ENCODE results near the gene MAP3K5.
A peak's percentile ranks its signal among the peaks of the same experiment; 100 is the strongest.

Gene MAP3K5

GRCh38 chr6:136792410-136793262, at the start of gene MAP3K5:
MAP3K5 (minus strand) TSS chr6:136792477; CDS start chr6:136792157, 320 bp downstream.
- TF ChIP-seq EZH2phosphoT487 (conservative IDR thresholded peaks at IDR 0.05; ENCODE audit: low read length) (no peak), CTCF (IDR thresholded peaks at IDR 0.05; ENCODE audit: insufficient read depth, low read length, poor library complexity, severe bottlenecking) (peak; percentile 75)
- H3K9ac ChIP-seq (ENCODE audit: low read length): peak within 1 kb of the TSS; percentile 73
- peak within 1 kb of the TSS; percentile 66 for H3K4me2 ChIP-seq (ENCODE audit: low read depth, low read length, poor library complexity, severe bottlenecking)
- peak within 1 kb of the TSS; percentile 37 for H3K27ac ChIP-seq (ENCODE audit: low read depth, low read length)
- no peaks in the 10 kb centered on the region for H3K27me3 ChIP-seq (ENCODE audit: low read length)
- H4K20me1 ChIP-seq (ENCODE audit: low read depth, low read length): no peaks in the 10 kb centered on the region; the same call in 1 of the 2 replicates
- H3K79me2 ChIP-seq (ENCODE audit: insufficient read depth, low read length): no peaks in the 10 kb centered on the region
- H3K9me2 ChIP-seq (replicated peaks; ENCODE audit: insufficient read depth, low read length): no peaks in the 10 kb centered on the region
- peak within 1 kb of the TSS; percentile 97 for H2AFZ ChIP-seq (ENCODE audit: low read depth, low read length, severe bottlenecking)
- H3K9me3 ChIP-seq (ENCODE audit: insufficient read depth, low read length): no peaks in the 10 kb centered on the region
- peak within 1 kb of the TSS; percentile 74 for H3K4me3 ChIP-seq (ENCODE audit: insufficient read depth, low read length, poor library complexity, severe bottlenecking)
- peaks cover 13% of the 10 kb centered on the region; the same call in 1 of the 2 replicates for H3F3A ChIP-seq (ENCODE audit: insufficient read depth)
- no peaks in the 10 kb centered on the region for H3K36me3 ChIP-seq (ENCODE audit: low read length)

GRCh38 chr6:136840276-136841001, 48.2 kb upstream of the MAP3K5 start:
- H4K20me1 ChIP-seq (ENCODE audit: low read depth, low read length): no peaks in the 10 kb centered on the region
- TF ChIP-seq EZH2phosphoT487 (conservative IDR thresholded peaks at IDR 0.05; ENCODE audit: low read length) (no peak), CTCF (IDR thresholded peaks at IDR 0.05; ENCODE audit: insufficient read depth, low read length, poor library complexity, severe bottlenecking) (no peak)
- no peaks in the 10 kb centered on the region for H3F3A ChIP-seq (ENCODE audit: insufficient read depth)
- H3K27ac ChIP-seq (ENCODE audit: low read depth, low read length): no peak overlapping the region
- no peak overlapping the region for H3K4me2 ChIP-seq (ENCODE audit: low read depth, low read length, poor library complexity, severe bottlenecking)
- H3K9me2 ChIP-seq (replicated peaks; ENCODE audit: insufficient read depth, low read length): no peaks in the 10 kb centered on the region
- no peaks in the 10 kb centered on the region for H3K79me2 ChIP-seq (ENCODE audit: insufficient read depth, low read length)
- no peaks in the 10 kb centered on the region for H3K36me3 ChIP-seq (ENCODE audit: low read length)
- H2AFZ ChIP-seq (ENCODE audit: low read depth, low read length, severe bottlenecking): no peak overlapping the region
- H3K9ac ChIP-seq (ENCODE audit: low read length): no peak overlapping the region
- H3K27me3 ChIP-seq (ENCODE audit: low read length): no peaks in the 10 kb centered on the region
- no peaks in the 10 kb centered on the region for H3K9me3 ChIP-seq (ENCODE audit: insufficient read depth, low read length)
- no peak overlapping the region for H3K4me3 ChIP-seq (ENCODE audit: insufficient read depth, low read length, poor library complexity, severe bottlenecking)

GRCh38 chr6:136831873-136832562, 39.7 kb upstream of the MAP3K5 start:
- no peak overlapping the region for H3K4me2 ChIP-seq (ENCODE audit: low read depth, low read length, poor library complexity, severe bottlenecking)
- no peak overlapping the region for H3K4me3 ChIP-seq (ENCODE audit: insufficient read depth, low read length, poor library complexity, severe bottlenecking)
- TF ChIP-seq EZH2phosphoT487 (conservative IDR thresholded peaks at IDR 0.05; ENCODE audit: low read length) (no peak), CTCF (IDR thresholded peaks at IDR 0.05; ENCODE audit: insufficient read depth, low read length, poor library complexity, severe bottlenecking) (no peak)
- H3F3A ChIP-seq (ENCODE audit: insufficient read depth): no peaks in the 10 kb centered on the region
- H3K9ac ChIP-seq (ENCODE audit: low read length): no peak overlapping the region
- H3K27me3 ChIP-seq (ENCODE audit: low read length): no peaks in the 10 kb centered on the region
- H3K9me2 ChIP-seq (replicated peaks; ENCODE audit: insufficient read depth, low read length): no peaks in the 10 kb centered on the region
- no peak overlapping the region for H2AFZ ChIP-seq (ENCODE audit: low read depth, low read length, severe bottlenecking)
- H3K27ac ChIP-seq (ENCODE audit: low read depth, low read length): no peak overlapping the region
- H3K9me3 ChIP-seq (ENCODE audit: insufficient read depth, low read length): peaks cover 25% of the 10 kb centered on the region; the same call in 1 of the 2 replicates
- H3K79me2 ChIP-seq (ENCODE audit: insufficient read depth, low read length): no peaks in the 10 kb centered on the region
- no peaks in the 10 kb centered on the region for H4K20me1 ChIP-seq (ENCODE audit: low read depth, low read length)
- H3K36me3 ChIP-seq (ENCODE audit: low read length): peaks cover 25% of the 10 kb centered on the region
